GM21381 (cell line): ENCODE results near the gene RAPH1.
"Not testable (repeated sequence)": the region's sequence is repeated elsewhere in the genome, so short reads cannot be mapped to it uniquely, and the experiment has no call there.

Experiments used
- ATAC-seq: cut with Tn5 transposase; IDR thresholded peaks from one replicate; pipeline ENCODE4 v1.9.1; 2021; ENCODE audit warnings: mild to moderate bottlenecking, moderate library complexity; ENCODE audit not compliant: unreplicated experiment

The RAPH1 gene

DNA sequence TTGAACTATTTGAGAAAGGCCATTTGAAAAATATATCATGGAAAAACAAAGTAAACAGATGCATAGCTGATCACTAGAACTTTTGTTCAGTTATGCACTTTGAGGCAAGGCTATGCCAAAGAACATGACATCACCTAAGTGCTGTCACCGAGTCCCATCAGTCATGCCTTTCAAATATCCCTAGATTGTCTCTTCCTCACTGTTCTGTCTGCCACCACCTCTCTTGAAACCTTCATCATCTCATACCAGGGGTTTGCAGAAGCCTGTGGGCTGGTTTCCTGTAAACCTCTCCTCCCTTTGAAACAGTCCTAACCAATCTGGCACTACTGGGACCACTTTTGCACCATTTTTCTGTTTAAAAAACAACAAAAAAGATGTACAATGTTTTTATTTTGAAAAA is 12.3 kb upstream of the RAPH1 start:
- ATAC-seq, result no peak

DNA sequence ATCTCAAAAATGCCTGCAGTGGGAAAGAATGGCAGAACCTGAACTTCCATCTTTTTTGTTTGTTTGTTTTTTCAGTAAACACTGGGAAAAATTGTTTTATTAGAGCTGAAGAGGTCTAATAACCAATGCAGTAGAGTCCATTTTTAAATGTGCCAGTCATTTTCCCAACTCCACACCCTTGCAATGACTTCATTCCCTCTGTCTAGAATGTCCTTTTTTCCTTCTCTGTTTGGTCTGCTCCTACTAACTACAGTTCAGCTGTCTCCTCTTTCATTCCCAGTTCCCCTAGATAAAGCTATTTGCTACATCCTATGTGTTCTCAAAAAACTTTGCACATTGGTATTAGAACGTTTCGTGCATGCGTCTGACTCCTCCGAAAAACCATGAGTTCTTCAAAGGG is 9.3 kb upstream of the RAPH1 start:
- ATAC-seq, result no peak

DNA sequence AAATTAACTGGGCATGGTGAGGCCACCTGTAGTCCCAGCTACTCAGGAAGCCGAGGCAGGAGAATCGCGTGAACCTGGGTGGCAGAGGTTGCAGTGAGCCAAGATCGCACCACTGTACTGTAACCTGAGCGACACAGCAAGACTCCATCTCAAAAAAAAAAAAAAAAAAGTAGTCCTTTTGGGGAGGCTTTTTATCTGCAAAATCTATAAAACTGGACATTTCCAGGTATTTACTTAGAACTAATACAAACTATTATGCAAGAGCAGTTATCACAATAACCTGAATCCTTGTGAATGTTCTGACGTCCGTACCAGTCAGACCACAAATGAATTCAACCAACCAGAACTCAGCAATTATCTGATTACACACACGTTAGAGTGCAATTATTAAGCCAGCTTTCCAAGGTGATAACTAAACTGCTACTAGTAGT is 8.8 kb upstream of the RAPH1 start:
- no peak for ATAC-seq

DNA sequence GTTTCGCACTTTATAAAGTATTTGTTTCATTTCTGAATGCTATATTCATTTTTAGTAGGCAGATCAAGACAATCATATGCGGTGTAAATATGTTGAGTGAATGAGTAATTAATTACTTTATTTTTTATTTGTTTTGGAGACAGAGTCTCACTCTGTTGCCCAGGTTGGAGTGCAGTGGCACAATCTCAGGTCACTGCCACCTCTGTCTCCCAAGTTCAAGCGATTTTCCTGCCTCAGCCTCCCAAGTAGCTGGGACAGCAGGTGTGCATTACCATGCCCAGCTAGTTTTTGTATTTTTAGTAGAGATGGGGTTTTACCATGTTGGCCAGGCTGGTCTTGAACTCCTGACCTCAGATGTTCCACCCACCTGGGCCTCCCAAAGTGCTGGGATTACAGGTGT is 5.5 kb upstream of the RAPH1 start:
- ATAC-seq, result not testable (repeated sequence)

DNA sequence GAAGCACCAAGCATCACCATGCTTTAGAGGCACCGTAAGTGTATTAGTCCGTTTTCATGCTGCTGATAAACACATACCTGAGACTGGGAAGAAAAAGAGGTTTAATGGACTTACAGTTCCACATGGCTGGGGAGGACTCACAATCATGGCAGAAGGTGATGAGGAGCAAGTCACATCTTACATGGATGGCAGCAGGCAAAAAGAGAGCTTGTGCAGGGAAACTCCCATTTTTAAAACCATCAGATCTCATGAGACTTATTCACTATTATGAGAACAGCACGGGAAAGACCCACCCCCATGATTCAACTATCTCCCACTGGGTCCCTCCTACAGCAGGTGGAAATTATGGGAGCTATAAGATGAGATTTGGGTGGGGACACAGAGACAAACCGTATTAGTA is 3.1 kb upstream of the RAPH1 start:
- ATAC-seq, result not testable (repeated sequence)

DNA sequence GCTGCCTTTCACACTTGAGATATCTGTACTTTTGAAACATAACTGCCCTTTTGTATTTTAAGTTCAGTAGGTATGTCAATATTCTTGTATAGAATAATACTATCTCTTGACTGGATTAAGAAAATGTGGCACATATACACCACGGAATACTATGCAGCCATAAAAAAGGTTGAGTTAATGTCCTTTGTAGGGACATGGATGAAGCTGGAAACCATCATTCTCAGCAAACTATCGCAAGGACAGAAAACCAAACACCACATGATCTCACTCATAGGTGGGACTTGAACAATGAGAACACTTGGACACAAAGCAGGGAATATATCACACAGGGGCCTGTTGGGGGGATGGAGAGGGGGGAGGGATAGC is 1.5 kb upstream of the RAPH1 start:
- ATAC-seq, result not testable (repeated sequence)

GRCh38 chr2:203535784-203536585 is 884 bp upstream of the RAPH1 start:
- ATAC-seq, result no peak

- no peak for ATAC-seq
Observed at GRCh38 chr2:203534621-203535077, 452 bp downstream of the RAPH1 start.

DNA sequence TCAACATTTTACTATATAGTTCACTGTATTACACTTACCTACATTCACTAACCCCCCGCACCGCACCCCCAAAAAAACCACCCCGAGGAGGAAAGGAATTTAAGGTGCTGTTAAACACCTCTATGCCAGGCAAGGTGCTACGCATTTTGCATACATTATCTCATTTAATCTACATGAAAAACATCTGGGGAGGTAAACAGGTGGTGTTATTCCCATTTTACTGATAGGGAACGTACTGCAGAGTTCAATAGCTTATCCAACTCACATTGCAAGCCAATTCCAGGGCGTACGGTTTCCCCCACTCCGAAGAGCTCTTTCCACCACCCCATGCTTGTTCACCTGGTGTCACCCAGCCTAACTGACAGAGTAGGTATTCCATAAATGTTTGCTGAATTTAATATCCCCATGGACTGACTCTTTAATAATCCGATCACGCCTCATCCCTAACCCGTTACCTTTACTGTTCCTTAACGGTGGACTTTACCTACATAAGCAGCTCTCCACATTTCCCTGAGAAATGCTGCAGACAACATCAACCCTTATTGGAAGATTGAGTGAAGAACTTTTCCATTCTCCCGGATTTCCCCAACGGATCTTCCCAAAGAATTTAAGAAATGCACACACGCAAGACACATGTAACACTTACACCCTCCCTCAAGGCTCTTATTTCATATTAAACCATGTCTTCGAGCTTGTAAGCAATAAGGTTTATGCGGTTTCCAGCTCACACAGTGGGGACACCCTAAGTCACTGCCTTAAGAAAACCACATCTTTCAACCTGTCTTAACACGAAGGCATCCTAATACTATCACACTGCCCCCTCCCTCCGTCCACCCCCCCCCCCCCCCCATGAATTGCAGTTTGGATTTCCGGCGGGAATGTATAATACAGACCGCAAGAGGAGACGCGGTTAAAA is 1.2 kb downstream of the RAPH1 start:
- no peak for ATAC-seq

DNA sequence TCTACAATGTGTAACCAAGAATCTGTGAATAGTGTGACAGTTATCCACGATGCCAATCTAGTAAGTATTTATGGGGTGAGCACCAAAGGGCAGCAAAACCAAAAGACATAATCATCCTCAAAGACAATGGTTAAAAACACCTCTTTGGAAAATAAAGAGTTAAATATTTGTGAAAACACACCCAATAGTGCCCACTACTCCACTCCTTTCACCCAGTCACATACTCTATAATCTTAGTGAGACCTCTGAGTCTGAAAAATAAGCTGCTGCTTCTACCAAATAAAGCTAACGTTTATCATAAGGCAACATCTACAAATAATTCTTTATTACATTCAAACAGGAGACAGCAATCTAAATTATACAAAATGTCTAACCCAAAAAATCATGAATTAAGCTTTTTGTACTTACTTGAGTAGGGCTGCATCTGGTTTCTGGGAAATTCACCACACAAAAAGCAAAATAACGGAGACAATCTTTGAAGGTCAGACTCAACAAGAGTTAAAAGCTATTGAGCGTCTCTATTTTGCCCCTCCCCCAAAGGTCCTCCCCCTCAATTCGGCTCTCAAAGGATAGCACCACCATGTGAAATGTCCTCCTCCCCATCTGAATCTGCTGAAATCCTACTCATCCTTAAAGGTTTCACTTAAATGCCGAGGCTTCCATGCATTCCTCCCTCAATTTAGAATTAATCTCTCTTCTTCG is 2.0 kb downstream of the RAPH1 start:
- ATAC-seq, result no peak

DNA sequence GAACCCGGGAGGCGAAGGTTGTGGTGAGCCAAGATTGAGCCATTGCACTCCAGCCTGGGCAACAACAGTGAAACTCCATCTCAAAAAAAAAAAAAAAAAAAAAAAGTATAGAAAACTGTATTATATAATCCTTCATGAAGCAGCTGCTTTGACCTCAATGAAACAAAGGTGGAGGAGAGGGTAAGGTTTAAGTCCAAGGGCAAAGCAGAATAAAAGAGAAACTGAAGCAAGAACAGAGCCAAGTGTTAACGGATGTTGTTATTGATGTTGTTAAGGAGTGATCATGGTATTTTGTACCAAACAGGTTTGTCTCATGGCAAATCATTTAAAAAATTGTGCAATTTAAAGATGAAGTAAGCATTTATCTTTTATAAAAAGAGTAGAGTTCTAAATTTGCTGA is 7.4 kb downstream of the RAPH1 start:
- ATAC-seq, result no peak

DNA sequence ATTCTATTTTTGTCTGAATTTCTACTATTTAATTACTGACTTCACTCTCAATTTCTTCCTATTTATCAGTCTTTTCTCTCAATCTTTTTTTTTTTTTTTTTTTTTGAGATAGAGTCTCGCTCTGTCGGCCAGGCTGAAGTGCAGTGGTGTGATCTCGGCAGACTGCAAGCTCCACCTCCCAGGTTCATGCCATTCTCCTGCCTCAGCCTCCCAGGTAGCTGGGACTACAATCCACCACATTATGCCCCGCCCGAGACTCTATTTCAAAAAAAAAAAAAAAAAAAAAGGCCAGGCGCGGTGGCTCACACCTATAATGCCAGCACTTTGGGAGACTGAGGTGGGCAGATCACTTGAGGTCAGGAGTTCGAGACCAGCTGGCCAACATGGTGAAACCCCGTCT is 21.8 kb downstream of the RAPH1 start:
- ATAC-seq, result not testable (repeated sequence)

GRCh38 chr2:203510941-203511305 is 24.2 kb downstream of the RAPH1 start:
- no peak for ATAC-seq

DNA sequence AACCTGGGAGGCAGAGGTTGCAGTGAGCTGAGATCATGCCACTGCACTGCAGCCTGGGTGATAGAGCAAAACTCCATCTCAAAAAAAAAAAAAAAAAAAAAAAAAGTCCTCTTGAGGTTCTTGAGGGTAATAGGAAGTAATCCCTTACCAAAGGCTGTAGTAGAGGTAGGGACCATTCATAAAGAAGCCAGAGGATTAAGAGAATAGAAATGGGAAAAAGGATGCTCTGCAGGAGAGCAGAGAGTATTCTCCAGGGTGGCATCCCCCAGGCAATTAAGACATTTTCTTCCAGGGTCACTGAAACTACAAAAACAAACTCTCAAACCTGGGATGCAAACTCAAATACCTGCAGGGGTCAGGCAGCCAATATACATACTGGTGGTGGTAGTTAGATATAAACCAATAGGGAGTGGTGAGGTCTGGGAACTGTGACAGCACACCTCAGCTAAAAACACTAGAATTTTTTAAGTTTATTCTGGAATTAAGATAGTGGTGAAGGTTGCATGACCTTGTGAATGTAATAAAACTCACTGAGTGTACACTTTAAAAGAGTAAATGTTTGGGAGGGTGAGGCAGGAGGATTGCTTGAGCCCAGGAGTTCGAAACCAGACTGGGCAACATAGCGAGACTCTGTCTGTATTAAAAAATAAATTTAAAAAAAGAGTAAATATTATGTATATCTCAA is 24.7 kb downstream of the RAPH1 start:
- no peak for ATAC-seq

GRCh38 chr2:203503460-203503859 is 31.6 kb downstream of the RAPH1 start:
- ATAC-seq, result not testable (repeated sequence)

DNA sequence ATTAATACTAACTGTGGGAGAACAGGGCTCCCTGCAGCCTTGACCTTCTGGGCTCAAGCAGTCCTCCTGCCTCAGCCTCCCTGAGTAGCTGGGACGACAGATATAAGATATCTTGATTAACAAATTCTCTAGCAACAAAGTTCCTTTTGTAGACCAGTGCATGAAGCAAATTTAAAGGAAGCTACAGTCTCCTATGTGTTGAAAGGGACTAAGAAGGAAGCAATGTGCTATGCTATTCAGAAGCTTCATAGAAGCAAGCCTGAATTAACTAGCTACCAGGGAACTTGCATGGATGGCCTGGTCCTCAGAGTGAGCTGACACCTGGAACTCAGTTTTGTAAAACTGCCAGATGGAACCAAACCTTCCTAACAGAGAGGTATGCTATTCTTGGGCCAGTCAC is 33.2 kb downstream of the RAPH1 start:
- no peak for ATAC-seq

GRCh38 chr2:203500951-203501350 is 34.1 kb downstream of the RAPH1 start:
- ATAC-seq, result no peak

GRCh38 chr2:203500297-203500696 is 34.8 kb downstream of the RAPH1 start:
- no peak for ATAC-seq

- no peak for ATAC-seq
Observed at GRCh38 chr2:203498161-203498560, 36.9 kb downstream of the RAPH1 start.

DNA sequence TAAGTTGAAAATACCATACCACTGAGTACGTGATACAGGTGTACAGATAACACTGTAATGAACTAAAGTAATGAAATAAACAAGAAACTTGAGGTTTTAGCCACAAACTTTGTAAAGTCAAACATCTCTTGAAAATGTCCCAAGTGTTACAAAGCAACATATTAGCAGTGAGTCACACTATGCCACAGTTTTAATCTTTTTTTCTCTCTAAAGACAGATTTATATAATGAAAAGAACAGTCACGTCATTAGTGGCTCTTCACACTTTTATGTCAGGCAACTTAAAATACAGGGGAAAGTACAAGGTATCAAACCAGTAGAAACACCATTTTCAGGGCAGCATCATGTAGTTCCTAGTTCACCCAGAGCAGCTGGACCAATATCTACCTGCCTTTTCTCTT is 42.1 kb downstream of the RAPH1 start:
- no peak for ATAC-seq

DNA sequence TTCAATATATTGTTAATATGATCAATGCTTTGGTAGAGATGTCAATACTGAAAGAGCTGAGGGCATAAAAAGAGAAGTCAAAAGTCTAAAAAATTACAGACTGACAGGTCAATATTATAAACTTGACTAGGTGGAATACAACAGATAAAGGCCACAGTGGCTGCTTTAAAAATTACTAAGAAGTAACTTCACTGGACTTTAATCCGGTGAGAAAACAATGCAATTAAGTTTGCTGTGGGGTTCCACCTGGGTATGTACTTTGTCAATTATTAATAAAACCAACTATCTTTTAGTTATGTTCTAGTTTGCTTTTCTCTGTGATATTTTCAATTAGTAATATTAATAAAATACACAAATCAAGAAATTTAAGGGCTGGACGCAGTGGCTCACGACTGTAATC is 44.7 kb downstream of the RAPH1 start:
- ATAC-seq, result no peak
